ENCODE data around the gene EML6.
A peak's percentile ranks its signal among the peaks of the same experiment; 100 is the strongest.

The EML6 gene

DNA sequence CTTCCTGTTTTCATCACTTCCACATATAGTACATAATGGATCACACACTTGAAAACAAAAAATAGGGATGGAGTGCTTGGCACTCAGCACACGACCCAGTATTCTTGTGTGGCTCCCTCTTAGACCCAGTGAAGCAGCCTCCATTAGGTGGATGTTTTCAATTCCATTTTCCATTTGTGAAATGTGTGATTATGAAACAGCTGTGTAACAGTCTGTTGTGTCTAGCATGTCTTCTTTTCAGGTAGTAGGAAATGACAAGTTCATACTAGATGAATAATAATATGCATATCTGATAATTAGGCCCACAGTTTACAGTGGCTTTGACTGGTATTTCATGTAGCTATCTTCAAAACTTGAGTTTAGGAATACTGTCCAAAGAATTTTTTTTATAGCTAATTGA lies 35.5 kb downstream of the EML6 start:
- no peak for DNase-seq

- DNase-seq: no peak
These were observed 36.8 kb downstream of the EML6 start for GRCh38 chr2:54760310-54760709.

DNA sequence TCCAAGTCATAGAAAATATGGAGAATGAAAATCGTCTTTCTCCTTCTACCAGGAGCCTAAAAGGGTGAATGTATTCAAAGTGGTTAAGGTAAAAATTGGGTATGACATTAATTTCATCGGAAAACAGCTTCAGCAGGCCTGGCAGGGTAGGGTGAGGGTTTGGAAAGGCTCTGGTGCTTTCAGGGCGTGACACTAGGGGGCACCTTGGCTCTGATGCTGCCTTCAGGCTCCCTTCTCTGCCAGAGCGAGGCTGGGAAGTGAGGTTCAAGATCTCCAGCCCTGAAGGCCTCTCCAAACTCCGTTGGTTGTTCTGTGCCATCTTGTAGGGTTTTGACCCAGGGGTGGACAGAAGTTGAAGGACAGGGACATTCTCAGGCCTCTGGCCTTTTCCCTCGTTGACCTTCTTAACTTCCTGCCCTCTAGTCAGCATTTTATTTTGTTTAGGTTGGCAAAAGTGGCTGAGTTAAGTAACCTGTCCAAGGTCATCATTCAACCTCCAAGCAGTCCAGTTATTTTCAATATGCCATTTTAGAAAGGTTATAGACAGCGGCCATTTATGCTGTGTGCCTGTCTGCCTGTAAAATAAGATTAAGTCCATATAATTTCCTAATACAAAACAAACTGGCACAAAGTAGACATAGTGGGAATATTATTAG lies 40.3 kb downstream of the EML6 start:
- peak; percentile 13 to 14 for DNase-seq

GRCh38 chr2:54767921-54768320 lies 44.5 kb downstream of the EML6 start:
- DNase-seq: no peak

DNA sequence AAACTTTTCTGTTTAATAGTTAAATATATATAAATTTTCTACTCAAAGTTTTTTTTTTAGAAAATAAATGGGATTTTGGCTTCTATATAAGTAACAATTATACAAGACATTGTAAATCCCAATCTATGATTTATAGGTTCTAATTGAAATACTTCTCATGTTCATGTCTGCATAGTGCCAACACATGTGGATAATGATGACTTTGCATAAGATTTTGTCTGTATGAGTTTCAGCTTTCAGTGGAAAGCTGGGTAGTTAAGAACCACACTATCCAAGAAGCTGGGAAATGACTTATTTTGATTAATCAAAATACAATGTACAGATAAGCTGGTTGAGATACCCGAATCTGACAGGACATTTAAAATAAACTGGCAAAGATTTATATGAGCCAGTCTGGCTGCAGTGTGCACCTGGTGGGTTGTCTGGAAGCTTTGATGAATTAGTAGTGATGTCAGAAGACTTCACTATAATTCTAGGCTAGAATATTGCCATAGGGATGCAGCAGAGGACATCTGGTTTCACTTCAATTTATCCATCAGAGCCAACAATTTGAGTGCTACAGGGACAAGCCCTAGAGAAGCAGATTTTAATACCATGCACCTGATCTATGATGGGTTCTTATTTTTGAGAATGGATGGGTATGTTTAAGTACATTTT lies 45.4 kb downstream of the EML6 start:
- no peak for DNase-seq

- no peak for DNase-seq
These were observed 46.7 kb downstream of the EML6 start for GRCh38 chr2:54770211-54770610.

GRCh38 chr2:54770676-54771075 lies 47.2 kb downstream of the EML6 start:
- DNase-seq: no peak

GRCh38 chr2:54771166-54771885 lies 47.9 kb downstream of the EML6 start:
- DNase-seq: no peak

DNA sequence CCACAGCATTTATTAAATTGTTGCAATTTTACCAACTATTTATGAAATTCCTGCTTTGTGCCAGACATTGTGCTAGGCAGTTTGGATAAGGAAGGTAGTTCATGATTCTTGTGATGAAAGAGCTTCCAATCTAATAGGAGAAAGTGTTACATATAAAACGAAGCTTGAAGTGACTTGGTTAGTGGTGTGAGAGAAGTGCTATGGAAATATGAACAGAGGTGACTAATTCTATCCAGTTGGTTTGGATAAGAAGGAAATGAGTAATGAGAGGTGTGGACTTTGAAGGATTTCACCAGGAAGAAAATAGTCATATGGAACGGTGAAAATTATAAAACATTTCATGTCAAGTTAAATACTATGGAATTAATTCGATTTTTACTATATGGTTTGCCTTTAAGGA lies 48.6 kb downstream of the EML6 start:
- DNase-seq: no peak

- no peak for DNase-seq
These were observed 49.1 kb downstream of the EML6 start for GRCh38 chr2:54772531-54772930.

DNA sequence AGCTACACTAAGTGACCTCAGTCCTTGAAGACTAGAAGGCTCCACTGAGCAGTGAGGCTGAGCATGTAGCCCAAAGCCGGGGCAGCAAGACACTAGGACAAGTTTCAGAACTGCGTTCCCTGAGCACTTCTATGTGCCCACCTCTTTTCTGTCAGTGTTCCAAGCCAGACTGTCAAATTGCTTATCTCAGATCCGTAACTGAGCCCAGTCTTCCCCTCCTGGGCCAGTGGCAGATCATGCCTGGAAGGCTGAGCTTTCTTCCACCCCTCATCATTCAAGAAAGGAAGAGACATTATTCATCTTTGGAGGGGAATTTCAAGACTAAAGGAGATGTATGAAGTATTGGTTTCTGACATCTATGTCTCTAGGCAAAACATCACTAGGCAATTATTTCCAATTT lies 49.8 kb downstream of the EML6 start:
- DNase-seq: no peak

DNA sequence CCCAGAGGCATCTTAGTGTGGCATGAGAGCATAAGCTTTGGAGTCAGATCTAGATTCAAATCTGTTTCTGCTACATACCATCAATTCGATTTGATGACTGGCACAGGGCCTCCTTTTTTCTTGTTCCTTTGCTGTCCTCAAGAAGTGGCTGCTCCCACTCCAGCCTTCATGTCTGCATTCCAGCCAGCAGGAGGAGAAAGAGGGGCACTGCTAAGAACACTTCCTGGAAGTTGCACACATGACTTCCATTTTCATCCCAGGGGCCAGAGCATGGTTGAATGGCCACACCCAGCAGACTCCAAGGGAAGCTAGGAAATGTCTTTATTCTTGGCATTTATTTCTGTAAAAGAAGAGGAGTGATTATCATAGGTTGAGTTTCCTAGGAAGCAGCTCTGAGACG lies 50.4 kb downstream of the EML6 start:
- DNase-seq: no peak

- no peak for DNase-seq
These were observed 52.2 kb downstream of the EML6 start for GRCh38 chr2:54775710-54776109.

DNA sequence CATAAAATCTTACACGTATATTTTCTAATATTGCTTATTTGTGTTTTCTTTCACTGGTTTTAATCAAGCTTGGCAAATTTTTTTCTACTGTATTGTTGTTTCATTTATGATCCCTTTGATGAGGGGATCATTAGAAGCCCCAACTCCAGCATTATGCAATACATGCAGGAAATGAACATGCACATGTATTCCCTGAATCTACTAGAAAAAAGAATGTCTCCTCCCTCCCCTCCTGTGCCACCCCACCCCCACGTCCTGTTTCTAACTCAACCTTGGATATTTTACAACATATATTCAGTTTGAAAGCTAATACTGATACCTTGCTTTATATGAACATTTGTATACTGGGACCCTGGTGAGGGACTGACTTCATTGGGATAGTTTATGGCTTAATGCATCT lies 53.0 kb downstream of the EML6 start:
- no peak for DNase-seq

DNA sequence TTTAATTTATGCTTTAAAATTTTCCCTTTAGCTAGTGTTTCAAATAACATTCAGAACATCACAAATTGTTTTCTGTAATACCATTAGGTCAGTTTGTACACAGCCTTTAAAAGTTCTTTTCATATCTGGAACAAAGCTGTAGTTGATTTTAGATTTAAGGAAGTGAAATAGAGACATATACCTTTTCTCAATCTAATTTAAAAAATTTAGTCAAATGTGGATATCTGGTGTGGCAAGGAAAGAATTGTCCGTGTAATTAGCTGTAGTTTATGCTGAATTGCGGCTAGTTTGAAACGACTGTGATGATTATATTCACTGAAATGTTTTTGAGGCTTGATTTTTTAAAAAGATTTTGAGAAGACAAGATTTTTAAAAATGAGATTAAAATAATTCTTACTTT lies 59.9 kb downstream of the EML6 start:
- DNase-seq: no peak

DNA sequence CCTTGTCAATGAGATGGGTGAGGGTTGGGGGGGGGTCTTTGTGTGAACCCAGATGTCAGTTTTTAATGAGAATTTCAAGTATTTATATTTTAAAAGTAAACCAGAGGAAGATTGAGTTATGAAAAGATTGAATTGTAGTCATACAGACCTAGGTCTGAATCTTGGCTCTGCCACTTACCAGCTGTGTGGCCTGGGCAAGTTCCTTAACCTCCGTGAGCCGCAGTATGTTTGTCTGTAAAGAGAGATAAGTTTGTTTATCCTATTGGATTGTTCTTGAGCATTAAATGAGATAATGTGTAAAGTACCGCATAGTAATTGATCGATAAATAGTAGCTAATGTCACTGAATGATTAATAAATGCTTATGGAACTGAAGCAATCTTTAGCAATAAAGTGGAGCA lies 63.8 kb downstream of the EML6 start:
- no peak for DNase-seq

DNA sequence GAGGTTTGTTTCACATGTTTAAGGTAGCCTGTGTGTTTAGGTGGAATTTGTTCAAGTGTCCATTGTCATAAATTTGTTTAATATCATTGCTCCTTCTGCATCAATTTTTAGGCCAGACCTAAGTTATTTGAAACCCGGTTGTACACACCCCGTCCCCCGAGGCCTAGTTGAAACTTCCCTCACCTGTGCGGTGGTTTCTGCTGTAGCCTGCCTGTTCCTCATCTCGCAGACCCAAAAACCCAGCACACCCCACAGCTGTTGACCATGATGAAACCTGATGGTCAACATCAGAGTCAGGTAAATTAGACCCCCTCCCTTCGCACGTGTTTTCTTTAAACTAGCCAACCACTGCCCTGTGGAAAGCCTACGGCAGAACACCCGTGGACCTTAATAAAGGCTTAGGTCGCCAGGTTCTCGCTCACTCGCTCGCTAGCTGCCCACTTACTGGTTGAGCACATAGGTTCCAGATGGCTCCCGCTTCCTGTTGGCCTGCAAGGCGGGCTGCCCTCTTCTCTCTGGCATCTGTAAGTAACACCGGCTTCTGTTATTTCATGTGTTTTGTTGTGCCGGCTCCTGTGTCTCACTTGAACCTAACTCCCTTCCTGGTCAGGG lies 64.4 kb downstream of the EML6 start:
- no peak for DNase-seq

- no peak for DNase-seq
These were observed 66.4 kb downstream of the EML6 start for GRCh38 chr2:54789878-54790277.

DNA sequence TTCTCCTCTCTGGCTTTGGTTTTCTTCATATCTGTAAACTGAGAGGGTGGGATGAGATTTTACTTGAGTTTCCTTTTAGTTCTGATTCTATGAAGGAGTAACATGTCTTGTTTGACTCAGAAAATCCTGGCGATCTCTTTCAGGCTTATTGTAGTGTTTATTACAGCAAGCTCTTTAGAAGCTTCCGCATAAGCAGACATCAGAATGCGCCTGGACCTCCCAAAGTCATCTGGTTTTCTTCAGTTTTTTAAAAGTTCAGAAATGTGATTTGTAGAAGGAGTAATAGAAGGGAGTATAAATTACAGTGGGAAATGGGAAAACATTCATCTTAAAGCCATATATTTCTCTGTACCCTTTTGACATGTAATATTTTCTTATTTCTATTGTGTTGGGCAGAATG lies 68.4 kb downstream of the EML6 start:
- DNase-seq: no peak

- DNase-seq: no peak
These were observed 73.8 kb downstream of the EML6 start for GRCh38 chr2:54797307-54797706.

- DNase-seq: no peak
These were observed 77.9 kb downstream of the EML6 start for GRCh38 chr2:54801352-54801751.

GRCh38 chr2:54803783-54804751 lies 80.6 kb downstream of the EML6 start:
- no peak for DNase-seq

- no peak for DNase-seq
These were observed 81.8 kb downstream of the EML6 start for GRCh38 chr2:54805255-54805654.
